Measurements from ENCODE around the gene C5orf46.

Gene C5orf46

DNA sequence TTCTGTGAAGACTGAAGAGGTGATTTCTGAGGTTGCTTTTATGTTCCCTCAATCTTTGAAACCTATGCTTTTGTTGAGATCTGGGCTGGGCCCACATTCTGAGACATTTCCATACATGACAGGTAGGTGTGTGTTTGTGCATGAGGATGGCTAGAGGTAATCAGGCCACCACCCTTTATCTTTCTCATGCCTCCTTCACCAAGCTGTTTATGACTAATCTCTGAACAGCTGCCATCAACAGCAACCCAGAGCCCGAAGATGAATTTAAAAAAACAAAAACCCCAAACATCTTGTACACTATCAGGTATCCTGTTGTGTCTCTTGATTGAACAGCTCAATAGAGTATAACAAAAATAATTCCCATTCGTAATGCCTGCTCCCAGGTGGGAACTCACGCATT, 12.6 kb upstream of the C5orf46 start:
- Histone ChIP-seq H3K4me3 (replicated peaks; ENCODE audit: low read depth, low read length) (no peak overlapping the region), H3K36me3 (ENCODE audit: control insufficient read depth, insufficient read depth, low read length) (no peaks in the 10 kb centered on the region), H3K27me3 (replicated peaks; ENCODE audit: control insufficient read depth, insufficient read depth, low read length) (no peaks in the 10 kb centered on the region)
- DNase-seq (ENCODE audit: extremely low read depth, insufficient read length) = no peak
- TF ChIP-seq, protein P1, sequence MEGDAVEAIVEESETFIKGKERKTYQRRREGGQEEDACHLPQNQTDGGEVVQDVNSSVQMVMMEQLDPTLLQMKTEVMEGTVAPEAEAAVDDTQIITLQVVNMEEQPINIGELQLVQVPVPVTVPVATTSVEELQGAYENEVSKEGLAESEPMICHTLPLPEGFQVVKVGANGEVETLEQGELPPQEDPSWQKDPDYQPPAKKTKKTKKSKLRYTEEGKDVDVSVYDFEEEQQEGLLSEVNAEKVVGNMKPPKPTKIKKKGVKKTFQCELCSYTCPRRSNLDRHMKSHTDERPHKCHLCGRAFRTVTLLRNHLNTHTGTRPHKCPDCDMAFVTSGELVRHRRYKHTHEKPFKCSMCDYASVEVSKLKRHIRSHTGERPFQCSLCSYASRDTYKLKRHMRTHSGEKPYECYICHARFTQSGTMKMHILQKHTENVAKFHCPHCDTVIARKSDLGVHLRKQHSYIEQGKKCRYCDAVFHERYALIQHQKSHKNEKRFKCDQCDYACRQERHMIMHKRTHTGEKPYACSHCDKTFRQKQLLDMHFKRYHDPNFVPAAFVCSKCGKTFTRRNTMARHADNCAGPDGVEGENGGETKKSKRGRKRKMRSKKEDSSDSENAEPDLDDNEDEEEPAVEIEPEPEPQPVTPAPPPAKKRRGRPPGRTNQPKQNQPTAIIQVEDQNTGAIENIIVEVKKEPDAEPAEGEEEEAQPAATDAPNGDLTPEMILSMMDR (IDR thresholded peaks at IDR 0.05; ENCODE audit: insufficient read depth, low read length, poor library complexity, severe bottlenecking) = no peak

DNA sequence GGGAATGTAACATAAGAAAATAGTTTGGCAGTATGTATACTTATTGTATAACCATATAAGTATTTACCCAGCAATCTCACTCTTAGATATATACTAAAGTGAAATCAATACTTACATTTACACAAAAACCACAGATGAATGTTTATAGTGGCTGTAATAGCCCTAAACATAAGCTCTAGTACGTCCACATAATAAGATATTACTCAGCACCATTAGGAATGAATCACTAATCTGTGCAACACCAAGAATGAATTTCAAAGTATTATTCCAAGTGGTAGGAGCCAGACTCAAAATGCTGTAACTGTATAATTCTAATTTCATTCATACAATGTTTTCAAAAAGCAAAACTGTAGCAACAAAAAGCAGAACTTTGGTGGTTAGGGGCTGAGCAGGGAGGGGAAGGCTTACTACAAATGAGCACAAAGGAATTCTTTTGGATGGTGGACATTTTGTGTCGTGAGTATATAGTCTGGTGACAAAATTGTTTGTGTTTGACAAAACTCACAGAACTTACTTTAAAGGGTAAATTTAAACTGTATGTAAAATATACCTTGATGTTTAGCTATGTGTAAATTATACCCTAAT, 11.9 kb upstream of the C5orf46 start:
- Histone ChIP-seq H3K36me3 (ENCODE audit: control insufficient read depth, insufficient read depth, low read length) (no peaks in the 10 kb centered on the region), H3K4me3 (replicated peaks; ENCODE audit: low read depth, low read length) (no peak overlapping the region), H3K27me3 (replicated peaks; ENCODE audit: control insufficient read depth, insufficient read depth, low read length) (no peaks in the 10 kb centered on the region)
- TF ChIP-seq, protein P1 (IDR thresholded peaks at IDR 0.05; ENCODE audit: insufficient read depth, low read length, poor library complexity, severe bottlenecking) = no peak
- DNase-seq (ENCODE audit: extremely low read depth, insufficient read length) = no peak

DNA sequence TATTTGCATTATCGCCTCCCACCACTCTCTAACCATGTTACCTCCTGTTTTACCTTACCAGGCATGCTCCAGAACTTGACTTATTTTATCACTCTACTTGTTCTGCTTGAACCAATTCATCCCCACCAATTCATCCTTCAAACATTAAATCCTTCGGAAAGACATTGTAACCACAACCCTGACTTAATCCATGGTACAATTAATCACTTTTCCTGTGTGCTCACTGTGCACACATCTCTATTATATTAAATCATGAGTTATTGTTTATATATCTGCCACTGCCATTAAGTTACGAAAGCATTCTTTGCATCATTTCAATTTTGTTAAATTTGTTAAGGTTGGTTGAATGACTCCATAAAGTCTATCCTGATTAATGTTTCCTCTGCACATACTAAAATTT, 7.4 kb upstream of the C5orf46 start:
- no peak for DNase-seq (ENCODE audit: extremely low read depth, insufficient read length)
- no peak overlapping the region for H3K4me3 ChIP-seq (replicated peaks; ENCODE audit: low read depth, low read length)
- no peaks in the 10 kb centered on the region for H3K36me3 ChIP-seq (ENCODE audit: control insufficient read depth, insufficient read depth, low read length)
- TF ChIP-seq, protein P1 (IDR thresholded peaks at IDR 0.05; ENCODE audit: insufficient read depth, low read length, poor library complexity, severe bottlenecking) = no peak
- H3K27me3 ChIP-seq (replicated peaks; ENCODE audit: control insufficient read depth, insufficient read depth, low read length) = no peaks in the 10 kb centered on the region

DNA sequence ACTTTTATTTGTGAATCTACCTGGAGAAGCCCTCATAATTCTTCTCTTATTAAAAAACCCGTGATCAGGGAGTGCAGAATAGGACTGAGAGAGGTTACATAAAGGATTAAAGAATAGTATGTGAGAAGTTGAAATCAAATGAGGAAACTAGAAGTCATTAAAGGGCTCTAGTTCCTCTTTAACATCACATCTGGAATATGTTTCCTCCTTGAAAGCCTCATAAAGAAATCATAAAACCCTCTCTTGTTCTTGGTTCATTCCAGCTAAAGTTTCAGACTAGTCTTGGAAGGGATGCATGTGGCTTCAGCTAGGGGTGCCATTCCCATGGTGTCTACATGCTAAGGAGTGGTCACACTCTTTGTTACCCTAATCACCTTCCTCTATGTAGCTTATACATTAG, 5.7 kb upstream of the C5orf46 start:
- no peak for DNase-seq (ENCODE audit: extremely low read depth, insufficient read length)
- TF ChIP-seq, protein P1 (IDR thresholded peaks at IDR 0.05; ENCODE audit: insufficient read depth, low read length, poor library complexity, severe bottlenecking) = no peak

DNA sequence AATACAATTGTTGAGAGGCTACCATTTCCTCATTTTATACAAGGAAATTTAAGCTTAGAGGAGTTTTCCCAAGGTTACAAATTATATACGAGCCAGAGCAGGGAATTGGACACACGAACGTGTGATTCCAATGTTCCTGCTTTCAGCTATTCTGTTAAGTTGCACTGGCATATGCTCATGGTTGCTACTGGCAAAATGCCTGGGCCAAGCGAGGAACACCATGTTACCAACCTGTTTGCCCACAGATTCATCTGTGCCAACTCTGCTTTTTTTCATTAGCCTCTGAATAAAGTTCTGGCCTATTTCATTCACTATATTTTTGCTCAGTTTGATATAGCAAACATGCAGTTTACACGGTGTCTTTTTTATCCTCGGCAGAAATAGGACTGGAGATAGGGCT, 5.1 kb upstream of the C5orf46 start:
- TF ChIP-seq, protein P1 (IDR thresholded peaks at IDR 0.05; ENCODE audit: insufficient read depth, low read length, poor library complexity, severe bottlenecking) = no peak
- H3K4me3 ChIP-seq (replicated peaks; ENCODE audit: low read depth, low read length) = no peak overlapping the region
- no peaks in the 10 kb centered on the region for H3K36me3 ChIP-seq (ENCODE audit: control insufficient read depth, insufficient read depth, low read length)
- H3K27me3 ChIP-seq (replicated peaks; ENCODE audit: control insufficient read depth, insufficient read depth, low read length) = no peaks in the 10 kb centered on the region
- DNase-seq (ENCODE audit: extremely low read depth, insufficient read length) = no peak

More for the DNA sequence above, 5.7 kb upstream of the C5orf46 start:
- Histone ChIP-seq H3K36me3 (ENCODE audit: control insufficient read depth, insufficient read depth, low read length) (no peaks in the 10 kb centered on the region), H3K4me3 (replicated peaks; ENCODE audit: low read depth, low read length) (no peak overlapping the region), H3K27me3 (replicated peaks; ENCODE audit: control insufficient read depth, insufficient read depth, low read length) (no peaks in the 10 kb centered on the region)

DNA sequence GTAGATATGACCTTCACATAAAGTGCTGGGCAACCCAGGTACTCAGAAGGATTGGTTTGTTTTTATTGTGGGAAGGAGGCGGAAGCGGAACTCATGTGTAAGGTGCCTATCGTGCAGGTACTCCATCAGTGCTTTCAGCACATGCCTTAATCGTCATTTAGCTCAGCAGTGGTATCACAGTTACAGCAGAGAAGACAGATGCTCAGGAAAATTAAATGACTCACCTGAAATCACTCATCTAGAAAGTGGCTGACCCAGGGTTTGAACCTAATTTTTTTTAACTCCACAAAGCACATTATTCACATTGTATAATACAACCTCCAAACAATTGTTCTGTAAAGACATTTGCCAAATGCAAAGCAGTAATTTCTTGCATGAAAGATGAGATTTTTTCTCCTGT, 2.2 kb downstream of the C5orf46 start:
- Histone ChIP-seq H3K4me3 (replicated peaks; ENCODE audit: low read depth, low read length) (no peak overlapping the region), H3K36me3 (ENCODE audit: control insufficient read depth, insufficient read depth, low read length) (no peaks in the 10 kb centered on the region), H3K27me3 (replicated peaks; ENCODE audit: control insufficient read depth, insufficient read depth, low read length) (no peaks in the 10 kb centered on the region; the same call in 1 of the 2 replicates)
- TF ChIP-seq, protein P1 (IDR thresholded peaks at IDR 0.05; ENCODE audit: insufficient read depth, low read length, poor library complexity, severe bottlenecking) = no peak
- no peak for DNase-seq (ENCODE audit: extremely low read depth, insufficient read length)

All from GM06990 (cell line).